HG03103 (cell line): ENCODE measurements around the gene FCHSD2.
"Not testable (repeated sequence)": the region's sequence is repeated elsewhere in the genome, so short reads cannot be mapped to it uniquely, and the experiment has no call there.

Experiments
- ATAC-seq: cut with Tn5 transposase; IDR thresholded peaks from one replicate; pipeline ENCODE4 v1.9.1; 2021; ENCODE audit warnings: low read depth; ENCODE audit not compliant: unreplicated experiment

The FCHSD2 gene

DNA sequence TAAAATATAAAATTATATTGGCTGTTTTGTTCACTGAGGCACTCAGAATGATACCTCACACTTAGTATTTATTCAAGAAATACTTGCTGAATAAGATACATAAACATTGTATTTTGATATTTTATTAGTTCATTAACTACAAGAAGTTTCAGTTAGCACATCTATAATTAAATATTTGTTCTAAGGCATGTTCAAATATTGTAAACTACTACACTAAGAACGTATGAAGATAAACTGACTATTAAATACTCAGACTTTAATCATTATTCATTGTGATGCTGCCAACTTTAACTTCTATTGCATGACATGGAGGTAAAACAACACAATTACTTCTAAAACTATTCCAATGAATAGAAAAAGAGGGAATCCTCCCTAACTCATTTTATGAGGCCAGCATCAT lies 198.5 kb downstream of the FCHSD2 start:
- no peak for ATAC-seq

DNA sequence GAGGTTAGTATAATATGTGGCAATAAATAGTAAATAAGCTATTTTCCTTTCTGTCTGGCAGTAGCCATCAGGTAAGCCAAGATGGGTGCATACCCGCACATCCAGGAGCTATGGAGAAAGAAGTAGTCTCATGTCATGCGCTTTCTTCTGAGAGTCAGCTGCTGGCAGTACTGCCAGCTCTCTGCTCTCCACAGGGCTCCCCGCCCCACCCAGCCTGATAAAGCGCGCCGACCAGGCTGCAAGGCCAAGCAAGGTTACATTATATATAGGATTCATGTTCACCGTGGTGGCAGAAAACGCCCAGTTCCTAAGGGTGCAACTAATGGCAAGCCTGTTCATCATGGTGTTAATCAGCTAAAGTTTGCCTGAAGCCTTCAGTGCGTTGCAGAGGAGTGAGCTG lies 201.7 kb downstream of the FCHSD2 start:
- ATAC-seq: no peak

DNA sequence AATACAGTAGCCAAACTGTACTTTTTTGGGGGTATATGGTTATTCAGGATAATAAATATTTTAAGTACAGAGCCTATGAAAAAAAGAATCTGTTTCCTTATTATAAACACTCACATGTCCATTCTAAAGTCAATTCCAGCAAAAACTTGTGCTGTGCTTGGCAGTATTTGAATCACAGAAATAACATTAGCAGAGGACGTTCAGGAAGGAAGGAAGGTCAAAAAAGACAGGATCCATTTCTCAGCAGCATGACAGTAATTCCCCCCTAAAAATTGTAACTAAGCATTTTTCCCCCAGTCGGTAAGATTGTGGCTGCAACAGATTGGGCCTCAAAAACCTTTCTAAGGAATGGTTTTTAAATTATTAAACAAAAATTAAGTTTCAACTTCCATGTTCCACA lies 203.1 kb downstream of the FCHSD2 start:
- no peak for ATAC-seq

DNA sequence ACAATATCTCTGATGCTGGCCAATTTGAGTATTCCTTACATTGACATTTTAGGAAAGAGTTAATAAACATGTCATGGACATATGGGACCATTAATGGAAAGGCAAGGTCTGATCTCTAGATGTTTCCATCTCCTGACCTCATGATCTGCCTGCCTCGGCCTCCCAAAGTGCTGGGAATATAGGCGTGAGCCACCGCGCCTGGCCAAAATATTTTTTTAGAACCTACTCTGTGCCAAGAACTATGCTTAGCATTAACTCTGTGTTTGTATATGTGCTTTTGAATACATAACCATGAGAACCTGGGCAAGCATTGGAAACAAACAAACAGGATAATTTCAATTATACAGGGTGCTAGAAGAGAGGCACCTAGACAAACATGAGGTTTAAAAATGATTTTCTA lies 204.7 kb downstream of the FCHSD2 start:
- ATAC-seq: no peak

DNA sequence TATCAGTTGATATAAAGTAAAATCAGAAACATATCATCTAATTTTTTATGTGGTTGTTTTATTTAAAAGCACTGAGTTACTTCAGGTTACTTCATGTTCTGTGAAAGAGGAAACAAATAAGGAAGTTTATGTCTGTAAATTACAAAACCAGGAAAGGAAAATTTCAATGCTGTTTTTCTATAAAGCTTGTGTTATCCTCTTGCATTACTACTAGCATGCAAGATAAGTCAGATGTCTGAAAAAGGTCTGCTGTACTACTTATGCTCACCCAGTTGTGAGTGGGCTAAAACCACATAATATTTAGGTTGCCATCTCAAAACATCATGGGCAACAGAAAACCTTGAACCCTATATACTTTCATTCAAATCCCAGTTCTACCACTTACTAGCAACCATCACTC lies 206.4 kb downstream of the FCHSD2 start:
- ATAC-seq: no peak

DNA sequence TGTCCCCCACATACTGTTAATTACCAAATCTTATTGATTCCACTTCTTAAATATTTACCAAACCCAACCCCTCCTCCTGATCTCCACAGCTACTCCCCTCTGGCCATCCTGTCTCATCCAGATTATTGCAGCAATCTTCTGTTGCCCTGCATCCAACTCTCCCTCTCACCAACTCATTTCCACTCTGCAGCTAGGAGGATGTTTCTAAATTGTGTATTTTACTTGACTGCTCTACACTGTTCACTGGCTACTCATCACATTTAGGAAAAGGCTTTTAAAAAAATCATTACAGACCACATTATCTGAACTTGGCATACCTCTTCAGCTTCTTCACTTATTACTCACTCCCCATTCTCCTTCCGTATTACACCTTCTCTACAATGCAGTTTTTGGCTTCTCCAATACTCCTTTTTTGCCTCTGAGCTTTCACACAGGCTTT lies 210.0 kb downstream of the FCHSD2 start:
- ATAC-seq: no peak

DNA sequence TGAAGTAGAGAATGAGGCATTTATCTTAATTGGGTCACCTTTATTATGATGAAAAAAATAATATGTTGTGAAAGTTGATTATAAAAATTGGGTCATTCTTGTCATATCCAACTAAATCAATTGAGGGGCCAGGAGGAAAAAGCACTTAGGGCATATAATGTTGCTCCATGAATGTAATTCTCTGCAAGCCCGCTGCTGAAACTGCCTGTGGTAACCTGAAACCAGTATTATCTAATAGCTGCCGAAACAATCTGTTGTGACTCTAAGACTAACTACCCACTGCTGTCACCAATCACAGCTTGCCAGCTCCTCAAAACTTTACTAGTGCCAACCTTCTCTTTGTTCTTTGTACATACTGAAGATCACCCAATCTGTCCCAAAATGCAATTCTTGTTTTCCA lies 212.1 kb downstream of the FCHSD2 start:
- no peak for ATAC-seq

DNA sequence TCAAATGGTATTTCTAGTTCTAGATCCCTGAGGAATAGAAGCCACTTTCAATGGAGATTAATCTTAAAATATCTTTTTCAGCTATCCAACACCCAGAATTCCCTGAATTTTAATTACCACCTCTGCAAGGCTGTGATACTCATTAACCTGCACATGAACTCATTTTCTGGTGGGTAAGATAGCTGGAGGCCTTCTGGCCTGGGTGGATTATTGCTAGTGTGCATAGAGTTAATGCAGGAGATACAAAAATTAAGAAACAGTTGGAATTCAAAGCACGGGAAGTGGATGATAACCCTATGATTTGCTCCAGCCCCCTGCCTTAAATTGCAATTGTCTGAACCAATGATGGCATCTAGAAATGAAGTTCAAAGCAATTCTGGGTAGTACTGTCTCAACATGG lies 212.9 kb downstream of the FCHSD2 start:
- ATAC-seq: no peak

DNA sequence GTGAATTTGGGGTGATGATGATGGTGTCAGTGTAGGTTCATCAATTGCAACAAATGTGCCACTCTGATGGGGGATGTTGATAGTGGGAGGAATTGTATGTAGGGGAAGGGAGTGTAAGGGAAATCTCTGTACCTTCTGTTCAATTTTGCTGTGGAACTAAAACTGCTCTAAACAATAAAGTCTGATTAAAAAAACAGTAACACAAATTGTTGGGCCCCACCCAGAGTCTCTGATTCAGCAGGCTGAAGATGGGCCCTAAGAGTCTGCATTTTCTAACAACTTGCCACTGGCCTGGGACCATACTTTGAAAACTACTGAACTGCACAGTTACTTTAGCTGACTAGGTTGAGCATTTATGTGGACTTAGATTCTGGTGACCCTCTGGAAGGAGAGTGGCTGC lies 214.7 kb downstream of the FCHSD2 start:
- no peak for ATAC-seq

DNA sequence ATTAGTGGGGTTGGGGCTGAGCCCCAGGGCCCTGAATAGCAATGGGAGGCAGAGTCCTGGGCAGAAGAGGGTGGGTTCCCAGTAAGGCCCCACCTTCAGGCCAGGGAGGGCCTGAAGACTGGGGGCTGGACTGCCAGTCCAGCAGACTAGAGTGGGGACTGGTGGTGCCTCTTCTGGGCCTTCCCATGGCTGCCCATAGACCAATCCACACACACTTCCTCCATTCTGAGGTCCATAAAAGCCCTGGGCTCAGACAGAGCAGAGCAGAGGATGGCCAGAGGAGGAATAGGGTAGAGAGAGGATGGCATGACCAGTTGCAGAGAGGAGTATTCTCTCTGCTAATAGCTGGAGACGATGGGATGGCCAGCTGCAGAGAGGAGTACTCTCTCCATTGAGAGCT lies 216.0 kb downstream of the FCHSD2 start:
- no peak for ATAC-seq

DNA sequence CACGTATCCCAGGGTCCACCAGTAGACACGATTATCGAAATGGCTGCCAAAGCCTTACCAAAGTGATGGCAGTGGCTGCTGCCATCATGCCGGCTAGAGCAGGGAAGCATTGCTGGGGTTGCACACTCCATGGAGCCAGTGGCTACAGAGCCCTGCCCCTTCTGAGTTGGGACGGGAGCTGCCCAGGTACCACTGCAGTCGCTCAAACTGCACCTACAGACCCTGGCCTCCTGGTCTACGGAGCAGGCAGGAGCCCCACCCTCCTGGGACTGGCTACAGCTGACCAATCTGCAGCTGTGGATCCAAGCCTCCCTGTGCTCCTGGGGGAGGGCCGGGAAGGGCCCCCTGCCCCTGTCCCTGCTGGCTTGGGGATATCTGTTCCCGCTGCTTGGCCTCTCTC lies 216.5 kb downstream of the FCHSD2 start:
- ATAC-seq: no peak

DNA sequence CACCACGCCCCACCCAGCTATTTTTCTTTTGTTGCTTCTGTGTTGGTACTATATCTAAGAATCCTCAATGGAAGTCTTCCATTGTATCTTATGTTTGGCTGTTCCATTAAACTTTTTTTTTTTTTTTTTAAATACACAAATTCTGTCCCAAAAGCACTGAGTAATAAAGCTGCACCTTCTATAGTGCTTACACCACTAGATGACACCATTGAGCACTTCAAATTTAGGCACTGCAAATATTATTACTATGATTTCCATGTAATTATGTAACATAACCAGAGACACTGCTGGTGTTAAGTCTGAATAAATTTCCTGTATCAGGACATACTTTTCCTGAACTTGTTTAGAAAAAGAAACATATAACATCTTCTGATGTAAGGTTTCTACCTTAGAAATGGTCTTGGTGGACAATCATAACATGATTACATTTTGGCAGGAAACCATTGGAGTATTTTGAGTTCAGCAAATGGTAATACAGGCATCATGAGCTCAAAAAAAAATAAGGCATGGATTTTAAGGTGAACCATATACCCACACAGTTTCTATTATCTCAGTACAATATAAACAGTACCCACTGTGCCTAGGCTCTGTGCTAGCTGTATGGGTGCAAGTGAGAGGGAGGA lies 217.4 kb downstream of the FCHSD2 start:
- ATAC-seq: no peak

DNA sequence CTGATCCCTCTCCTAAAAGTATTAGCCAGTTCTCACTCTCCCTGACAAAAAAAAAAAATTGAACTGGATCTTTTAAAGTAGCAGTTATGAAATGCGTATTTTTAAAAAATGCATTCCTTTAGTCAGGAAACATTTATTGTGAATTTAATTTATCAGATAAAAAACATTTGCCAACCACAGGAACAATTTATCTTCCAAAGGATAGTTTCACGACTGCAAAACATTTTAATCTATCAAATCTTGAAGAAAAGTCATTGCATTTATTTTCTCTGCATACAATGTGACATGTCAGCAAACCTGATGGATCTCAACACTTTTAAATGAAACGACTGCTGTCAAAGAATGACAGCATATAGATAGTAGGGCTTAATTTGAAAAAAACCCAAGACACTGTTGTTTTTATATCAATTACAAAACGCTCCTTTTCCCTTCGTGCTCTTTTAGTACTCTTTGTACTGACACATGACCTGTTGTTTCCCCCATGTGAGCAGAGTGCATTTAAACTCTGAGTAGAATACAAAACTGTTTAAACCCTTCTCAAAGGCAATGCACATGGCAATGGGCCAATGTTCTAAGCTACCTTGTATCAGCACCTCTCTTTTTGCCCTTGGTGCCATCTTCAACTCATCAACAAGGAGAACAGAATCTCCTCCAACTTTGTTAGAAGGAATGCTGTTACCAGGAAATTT lies 220.9 kb downstream of the FCHSD2 start:
- no peak for ATAC-seq

DNA sequence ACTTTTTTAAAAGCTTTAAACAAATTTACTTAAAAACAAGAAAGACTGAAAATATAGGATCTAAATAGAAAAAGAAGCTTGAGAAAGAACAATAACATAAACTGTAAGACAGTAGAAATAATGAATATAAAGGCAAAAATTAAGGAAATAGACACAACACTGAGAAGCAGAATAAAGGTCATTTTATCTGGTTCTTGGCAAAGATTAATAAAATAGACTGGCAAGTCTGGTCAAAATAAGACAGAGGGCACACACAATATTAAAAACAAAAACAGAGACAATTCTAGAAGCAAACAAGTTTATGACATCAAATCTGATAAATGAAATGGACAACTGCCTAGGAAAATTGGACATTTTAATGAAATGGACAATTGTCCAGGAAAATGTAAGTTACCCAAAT lies 222.1 kb downstream of the FCHSD2 start:
- ATAC-seq: no peak

DNA sequence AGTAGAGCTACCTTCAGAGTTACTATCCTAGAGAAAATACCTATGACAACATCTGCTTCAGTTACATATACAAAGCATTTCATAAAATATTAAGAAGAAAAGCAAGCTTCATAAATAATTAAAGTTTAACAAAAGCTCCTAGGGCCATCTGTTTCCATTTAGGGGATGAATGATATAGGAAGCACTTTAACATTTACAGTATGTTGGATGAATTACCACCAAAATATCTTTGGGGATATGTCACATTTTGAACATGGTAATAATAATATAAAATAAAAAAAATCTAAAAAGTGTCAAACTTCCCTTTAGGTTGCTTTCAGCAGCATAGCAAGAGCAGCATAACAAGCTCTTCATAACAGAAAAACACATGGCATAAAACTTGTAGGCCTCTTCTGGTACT lies 223.3 kb downstream of the FCHSD2 start:
- ATAC-seq: no peak

DNA sequence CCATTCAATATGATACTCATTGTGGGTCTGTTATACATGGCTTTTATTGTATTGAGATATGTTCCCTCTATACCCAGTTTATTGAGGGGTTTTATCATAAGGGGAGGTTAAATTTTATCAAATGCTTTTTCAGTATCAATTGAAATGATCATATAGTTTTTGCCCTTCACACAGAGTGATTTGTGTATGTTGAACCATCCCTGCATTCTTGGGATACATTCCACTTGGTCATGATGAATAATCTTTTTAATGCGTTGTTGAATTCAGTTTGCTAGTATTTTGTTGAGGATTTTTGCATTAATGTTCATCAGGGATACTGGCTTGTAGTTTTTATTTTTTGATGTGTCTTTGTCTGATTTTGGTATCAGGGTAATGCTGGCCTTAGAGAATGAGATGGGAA lies 229.9 kb downstream of the FCHSD2 start:
- no peak for ATAC-seq

DNA sequence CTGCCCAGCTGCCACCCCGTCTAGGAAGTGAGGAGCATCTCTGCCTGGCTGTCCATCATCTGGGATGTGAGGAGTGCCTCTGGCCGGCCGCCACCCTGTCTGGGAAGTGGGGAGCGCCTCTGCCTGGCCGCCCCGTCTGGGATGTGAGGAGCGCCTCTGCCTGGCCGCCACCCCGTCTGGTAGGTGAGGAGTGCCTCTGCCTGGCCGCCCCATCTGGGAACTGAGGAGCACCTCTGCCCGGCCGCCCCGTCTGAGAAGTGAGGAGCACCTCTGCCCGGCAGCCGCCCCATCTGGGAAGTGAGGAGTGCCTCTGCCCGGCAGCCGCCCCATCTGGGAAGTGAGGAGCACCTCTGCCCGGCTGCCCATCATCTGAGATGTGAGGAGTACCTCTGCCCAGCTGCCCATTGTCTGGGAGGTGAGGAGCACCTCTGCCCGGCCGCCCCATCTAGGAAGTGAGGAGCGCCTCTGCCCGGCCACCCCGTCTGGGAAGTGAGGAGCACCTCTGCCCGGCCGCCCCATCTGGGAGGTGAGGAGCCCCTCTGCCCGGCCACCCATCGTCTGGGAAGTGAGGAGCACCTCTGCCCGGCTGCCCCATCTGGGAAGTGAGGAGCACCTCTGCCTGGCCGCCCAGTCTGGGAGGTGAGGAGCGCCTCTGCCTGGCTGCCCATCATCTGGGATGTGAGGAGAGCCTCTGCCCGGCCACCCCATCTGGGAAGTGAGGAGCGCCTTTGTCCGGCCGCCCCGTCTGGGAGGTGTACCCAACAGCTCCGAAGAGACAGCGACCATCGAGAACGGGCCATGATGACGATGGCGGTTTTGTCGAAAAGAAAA lies 232.3 kb downstream of the FCHSD2 start:
- not testable (repeated sequence) for ATAC-seq

DNA sequence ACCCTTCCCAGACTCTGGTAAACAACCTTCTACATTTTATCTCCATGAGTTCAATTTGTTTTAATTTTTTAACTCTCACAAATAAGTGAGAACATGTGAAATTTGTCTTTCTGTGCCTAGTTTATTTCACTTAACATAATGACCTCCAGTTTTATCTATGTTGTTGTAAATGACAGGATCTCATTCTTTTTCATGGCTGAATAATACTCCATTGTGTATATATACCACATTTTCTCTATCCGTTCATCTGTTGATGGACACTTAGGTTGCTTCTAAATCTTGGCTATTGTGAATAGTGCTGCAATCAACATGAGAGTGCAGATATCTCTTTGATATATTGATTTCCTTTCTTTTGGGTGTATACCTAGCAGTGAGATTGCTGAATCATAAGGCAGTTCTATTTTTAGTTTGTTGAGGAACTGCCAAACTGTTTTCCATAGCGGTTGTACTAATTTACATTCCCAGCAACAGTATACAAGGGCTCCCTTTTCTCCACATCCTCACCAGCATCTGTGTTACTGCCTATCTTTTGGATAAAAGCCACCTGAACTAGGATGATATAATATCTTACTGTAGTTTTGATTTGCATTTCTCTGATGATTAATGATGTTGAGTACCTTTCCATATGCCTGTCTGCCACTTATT lies 234.0 kb downstream of the FCHSD2 start:
- ATAC-seq: no peak

DNA sequence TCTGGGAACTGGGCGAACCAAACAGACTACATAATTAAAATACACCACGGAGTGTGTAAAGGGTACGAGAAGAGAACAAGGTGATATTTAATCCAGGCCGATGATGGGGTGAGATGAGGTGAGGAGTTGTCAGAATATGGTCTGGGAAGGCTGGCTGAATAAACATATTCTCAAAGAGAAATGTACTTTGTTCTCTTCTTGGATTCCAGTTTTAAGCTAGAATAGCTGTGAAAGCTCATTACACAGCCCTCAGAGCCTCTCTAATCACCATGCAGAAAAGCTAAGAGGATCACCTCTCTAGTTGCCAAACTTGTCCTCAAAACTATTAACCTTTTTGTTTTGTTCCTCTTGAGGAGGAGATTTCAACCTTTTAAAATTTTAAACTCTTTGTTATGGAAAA lies 238.1 kb downstream of the FCHSD2 start:
- ATAC-seq: no peak

DNA sequence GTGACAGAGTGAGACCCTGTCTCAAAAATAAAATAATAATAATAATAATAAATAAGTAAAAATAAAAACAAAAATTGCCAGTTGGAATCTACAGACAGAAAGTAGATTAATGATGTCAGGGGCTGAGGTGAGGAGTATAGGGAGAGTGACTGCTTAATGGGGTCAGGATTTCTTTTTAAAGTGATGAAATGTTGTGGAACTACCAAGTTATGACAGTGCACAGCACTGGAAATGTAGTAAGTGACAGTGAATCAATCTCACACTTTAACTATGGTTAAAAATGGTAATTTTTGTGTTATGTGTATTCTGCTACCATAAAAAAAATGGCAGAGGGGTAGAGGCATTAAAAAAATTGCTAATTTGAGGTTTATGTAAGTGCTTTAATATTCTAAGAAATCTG lies 240.7 kb downstream of the FCHSD2 start:
- no peak for ATAC-seq

DNA sequence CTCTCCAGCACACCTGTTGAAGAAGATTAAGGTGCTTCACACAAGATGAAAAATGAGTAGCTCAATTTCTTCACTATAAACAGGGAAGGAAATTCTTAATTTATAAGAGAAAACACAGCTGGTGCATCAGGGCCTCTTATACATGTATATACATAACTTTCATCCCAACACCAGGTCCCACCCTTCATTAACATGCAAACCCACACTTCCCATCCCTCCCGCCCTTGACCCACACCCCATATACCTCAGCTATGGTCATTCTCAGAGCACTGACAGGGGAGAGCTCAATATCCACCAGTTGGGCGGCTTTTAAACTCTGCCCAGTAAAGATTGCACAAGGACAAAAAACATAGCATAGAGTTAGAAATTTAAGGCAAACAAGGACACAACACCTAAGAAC lies 242.1 kb downstream of the FCHSD2 start:
- ATAC-seq: no peak
